Fibroblast of mammary gland (primary cell): ENCODE measurements around the gene OLIG2.

Experiments
- DNase-seq: peaks from one replicate; pipeline ENCODE4 v3.0.0-alpha.2; 2010; ENCODE audit warnings: low read depth
- H3K4me3 ChIP-seq: 2 replicates; pipeline ENCODE4 v1.5.1; 2011; ENCODE audit warnings: low read depth, mild to moderate bottlenecking, low read length, moderate library complexity; ENCODE audit not compliant: control insufficient read depth
- TF ChIP-seq, protein P1 (sequence below): conservative IDR thresholded peaks from 2 replicates; pipeline ENCODE4 v1.5.1; 2011; ENCODE audit warnings: low read depth, low read length, inconsistent platforms; ENCODE audit not compliant: control insufficient read depth, insufficient read depth

OLIG2 gene

DNA sequence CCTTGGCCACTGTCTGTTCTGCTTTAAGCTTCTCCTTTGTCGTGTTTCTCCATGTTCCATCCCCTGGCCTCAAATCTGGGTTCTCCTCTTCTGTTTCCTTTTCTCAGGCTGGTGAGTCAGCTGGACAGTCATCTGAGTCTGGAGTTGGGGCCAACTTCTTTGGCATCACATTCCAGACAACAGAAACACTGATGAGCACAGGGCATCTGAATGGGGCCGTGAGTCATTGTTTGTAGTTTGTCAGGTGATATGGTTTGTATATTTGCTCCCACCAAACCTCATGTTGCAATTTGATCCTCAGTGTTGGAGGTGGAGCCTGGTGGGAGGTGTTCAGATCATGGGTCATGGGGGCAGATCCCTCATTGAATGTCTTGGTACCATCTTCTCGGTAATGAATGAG is 14.3 kb upstream of the OLIG2 start:
- TF ChIP-seq, protein P1, sequence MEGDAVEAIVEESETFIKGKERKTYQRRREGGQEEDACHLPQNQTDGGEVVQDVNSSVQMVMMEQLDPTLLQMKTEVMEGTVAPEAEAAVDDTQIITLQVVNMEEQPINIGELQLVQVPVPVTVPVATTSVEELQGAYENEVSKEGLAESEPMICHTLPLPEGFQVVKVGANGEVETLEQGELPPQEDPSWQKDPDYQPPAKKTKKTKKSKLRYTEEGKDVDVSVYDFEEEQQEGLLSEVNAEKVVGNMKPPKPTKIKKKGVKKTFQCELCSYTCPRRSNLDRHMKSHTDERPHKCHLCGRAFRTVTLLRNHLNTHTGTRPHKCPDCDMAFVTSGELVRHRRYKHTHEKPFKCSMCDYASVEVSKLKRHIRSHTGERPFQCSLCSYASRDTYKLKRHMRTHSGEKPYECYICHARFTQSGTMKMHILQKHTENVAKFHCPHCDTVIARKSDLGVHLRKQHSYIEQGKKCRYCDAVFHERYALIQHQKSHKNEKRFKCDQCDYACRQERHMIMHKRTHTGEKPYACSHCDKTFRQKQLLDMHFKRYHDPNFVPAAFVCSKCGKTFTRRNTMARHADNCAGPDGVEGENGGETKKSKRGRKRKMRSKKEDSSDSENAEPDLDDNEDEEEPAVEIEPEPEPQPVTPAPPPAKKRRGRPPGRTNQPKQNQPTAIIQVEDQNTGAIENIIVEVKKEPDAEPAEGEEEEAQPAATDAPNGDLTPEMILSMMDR: no peak
- H3K4me3 ChIP-seq: no peak overlapping the region
- peak; percentile 95 for DNase-seq

DNA sequence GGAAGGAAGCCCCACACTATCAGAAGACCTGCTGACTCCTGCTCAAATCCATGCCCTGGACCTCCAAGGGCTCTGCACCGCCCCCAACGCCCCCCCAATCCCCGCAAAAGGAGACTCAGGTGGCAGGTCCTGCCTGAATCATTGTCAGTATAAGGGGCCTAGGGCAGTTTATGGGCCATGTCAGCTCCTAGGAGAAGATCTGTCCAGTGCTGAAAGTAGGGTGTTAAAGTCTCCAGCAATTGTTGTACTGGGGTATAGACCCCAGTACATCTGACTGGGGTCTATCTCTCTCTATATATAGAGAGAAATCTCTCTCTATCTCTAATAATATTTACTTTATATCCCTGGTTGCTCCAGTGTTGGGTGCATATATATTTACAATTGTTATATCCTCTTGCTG is 12.1 kb upstream of the OLIG2 start:
- TF ChIP-seq, protein P1: no peak
- H3K4me3 ChIP-seq: no peak overlapping the region
- no peak for DNase-seq

DNA sequence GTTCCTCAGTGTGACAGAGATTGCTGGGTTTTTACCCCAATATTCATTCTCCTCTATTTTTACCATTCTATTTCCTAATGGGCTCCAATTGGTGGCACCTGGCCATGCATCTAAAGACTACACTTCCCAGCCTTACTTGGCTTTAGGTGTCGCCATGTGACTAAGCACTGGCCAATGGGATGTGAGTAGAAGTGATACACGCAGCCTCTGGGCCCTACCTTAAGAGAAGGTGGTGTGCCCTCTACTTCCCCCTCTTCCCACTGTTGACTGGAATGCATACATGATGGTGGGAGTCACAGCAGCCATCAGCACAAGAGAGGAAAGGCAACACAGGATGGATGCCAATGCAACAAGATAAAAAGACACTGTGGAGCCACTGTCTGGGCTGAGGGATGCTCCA is 11.4 kb upstream of the OLIG2 start:
- TF ChIP-seq, protein P1: no peak
- no peak overlapping the region for H3K4me3 ChIP-seq
- DNase-seq: no peak

DNA sequence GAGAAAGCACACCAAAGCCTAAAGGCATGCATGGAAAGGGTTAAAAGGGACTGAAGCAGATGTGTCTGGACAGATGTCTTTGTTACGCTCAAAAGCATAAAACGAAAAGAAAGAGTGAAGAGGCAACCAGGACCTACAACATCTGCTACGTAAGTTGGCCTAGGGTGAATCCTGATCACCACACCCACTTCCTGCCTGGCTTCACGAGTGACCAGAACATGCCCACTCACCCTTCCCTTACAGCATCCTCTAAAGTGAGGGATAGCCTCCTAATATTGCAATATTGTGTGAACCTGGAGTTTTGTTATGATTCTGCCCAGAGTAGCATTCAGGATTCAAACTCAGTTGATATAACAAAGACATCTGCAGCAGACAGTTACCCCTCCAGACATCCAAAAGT is 10.6 kb upstream of the OLIG2 start:
- TF ChIP-seq, protein P1: no peak
- H3K4me3 ChIP-seq: no peak overlapping the region
- DNase-seq: no peak

DNA sequence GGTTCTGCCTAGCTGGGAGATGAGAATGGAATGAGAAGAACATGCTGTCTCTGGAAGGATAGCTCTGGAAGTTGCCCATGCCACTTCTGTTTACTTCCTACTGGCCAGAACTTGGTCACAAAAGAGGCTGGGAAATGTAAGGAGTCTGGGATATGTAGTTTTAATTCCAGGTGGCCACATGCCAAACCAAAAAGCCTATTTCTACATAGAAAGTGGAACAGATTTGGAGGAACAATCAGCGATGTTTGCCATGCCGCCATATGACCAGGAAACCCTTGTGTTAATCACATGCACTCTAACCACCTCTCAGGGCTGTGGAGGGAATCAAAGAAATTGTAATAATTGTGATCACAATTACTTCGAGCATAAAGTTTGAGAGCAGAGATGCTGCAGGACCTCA is 10.0 kb upstream of the OLIG2 start:
- no peak overlapping the region for H3K4me3 ChIP-seq
- TF ChIP-seq, protein P1: no peak
- DNase-seq: no peak

DNA sequence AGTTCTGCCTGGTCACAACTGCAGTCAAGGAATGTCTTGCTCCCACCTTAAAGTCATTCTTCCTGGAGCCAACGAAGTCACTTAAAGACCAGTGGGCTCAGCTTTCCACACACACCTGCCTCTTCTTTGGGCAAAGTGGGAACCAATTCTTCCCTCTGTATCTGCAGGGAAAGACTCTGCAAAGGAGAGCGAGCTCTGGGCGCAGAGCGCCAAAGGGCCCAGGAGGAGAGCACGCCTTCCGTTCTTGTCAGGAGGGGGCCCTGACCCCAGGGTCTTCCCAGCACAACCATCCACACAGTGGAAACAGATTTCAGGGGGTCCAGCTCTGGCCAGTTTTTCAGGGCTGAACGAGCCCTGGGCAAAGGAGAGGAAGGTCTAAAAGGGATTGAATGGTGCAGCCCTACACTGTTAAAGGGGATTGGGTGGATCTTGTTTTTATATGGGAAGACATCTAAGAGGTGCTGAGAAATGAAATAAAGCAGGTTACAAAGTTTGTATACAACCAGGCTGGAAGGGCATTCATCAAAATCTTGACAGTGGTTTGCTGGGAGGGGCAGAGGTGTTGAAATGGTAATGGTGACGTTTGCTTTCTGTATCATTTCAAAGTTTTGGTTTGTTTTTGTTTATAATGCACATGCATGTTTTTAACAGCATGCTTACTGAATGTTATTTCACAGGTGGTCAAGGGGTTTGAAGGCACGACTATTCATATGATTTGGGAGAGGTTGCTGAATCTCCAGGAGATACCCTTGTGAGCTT is 6.8 kb upstream of the OLIG2 start:
- no peak overlapping the region for H3K4me3 ChIP-seq
- TF ChIP-seq, protein P1: no peak
- DNase-seq: no peak

DNA sequence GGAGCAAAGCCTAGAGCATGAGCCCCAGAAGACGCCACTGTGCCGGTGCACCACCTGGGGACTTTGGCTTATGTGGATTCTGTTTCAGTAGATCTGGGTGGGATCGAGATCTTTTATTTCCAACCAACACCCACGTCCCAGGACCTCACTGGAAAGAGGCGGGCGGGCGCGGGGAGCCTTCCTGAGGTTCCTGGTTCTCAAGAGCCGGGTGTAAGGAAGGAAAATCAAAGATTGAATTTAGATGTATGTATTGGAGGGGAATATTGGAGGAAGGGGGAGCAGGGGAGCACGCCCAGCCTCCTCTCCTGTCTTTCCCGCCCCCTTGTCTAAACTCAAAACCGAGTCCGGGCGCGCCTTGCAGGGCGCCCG is 6.2 kb upstream of the OLIG2 start:
- TF ChIP-seq, protein P1: no peak
- DNase-seq: no peak
- no peak overlapping the region for H3K4me3 ChIP-seq
